ENCODE results near the gene TMEM200C.
"Not testable (repeated sequence)": the region's sequence is repeated elsewhere in the genome, so short reads cannot be mapped to it uniquely, and the experiment has no call there.

The TMEM200C gene

GRCh38 chr18:5891184-5891853 lies 4.0 kb downstream of the TMEM200C start:
- no peak for DNase-seq

DNA sequence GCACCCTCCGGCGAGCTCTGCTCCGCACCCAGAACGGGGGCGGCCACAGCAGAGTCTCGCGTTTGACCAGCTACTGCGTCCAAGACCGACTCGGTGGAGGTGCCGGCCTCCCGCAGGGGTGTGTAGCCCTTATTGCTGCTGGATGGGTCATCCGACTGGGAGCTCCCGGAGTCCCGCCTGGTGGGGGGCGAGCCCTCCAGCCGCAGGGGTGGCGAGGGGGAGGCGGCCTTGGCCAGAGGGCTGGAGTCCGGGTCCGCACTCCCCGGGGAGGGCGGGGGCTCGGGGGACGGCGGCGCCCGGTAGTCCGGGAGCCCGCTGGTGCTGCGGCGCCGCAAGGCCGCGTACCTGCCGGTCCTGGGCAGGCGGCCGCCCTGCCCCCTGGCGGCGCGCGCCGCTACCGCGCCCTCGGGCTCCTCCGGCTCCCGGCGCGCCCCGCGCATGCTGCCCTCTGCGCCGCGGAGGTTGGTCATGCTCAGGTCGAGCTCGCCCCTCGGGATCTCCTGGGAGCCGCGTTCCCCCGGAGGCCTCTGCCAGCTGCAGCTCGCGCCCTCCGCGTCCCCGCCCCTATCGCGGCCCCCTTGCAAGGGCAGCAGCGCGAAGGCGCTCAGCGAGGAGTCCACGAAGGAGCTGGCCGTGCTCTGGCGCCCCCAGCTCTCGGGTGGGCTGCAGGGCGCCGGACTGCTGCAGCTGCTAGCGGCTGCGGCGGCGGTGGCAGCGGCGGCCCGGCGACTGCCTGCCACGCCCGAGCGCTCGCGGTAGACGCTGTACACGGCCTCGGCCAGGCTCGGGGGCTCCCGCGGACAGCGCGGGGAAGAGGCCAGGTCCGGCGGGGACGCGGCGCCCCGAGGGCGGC lies 4.8 kb downstream of the TMEM200C start:
- DNase-seq = no peak

DNA sequence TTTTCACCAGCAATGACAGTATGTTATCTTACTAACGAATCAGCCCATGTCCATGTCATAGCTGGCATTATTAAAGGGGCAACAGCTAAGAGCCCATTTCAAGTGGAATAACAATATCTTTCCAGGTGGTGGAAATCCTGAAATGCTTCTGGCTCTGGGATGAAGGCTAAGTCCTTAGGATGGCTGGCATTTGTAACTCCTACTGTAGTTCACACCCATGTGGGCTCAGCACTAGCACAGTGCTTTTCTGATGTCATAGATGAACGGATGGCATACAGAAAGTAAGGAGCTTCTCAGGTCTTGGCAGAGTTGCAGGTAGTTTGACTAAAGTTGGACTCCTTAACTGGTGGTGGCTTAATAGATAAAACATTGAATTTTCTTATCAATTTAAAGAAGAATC lies 10.0 kb downstream of the TMEM200C start:
- no peak for DNase-seq

DNA sequence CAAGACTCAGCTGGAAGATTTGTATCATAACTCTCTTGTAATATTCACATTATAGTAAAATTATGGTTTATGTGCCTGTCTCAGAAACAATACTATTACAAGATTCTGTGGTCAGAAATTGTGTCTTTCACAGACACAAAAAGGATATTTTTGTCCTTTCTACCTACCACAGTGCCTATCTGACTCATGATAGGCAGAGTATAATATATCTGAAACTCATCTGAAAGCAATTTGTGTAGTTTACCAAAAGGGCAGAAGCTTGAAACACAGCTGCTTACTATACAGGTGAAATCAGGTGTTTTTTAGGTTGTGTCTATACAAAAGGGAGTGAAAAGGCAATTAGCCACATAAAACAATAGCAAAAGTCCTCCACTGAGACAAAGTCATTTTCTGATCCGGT lies 10.9 kb downstream of the TMEM200C start:
- no peak for DNase-seq

DNA sequence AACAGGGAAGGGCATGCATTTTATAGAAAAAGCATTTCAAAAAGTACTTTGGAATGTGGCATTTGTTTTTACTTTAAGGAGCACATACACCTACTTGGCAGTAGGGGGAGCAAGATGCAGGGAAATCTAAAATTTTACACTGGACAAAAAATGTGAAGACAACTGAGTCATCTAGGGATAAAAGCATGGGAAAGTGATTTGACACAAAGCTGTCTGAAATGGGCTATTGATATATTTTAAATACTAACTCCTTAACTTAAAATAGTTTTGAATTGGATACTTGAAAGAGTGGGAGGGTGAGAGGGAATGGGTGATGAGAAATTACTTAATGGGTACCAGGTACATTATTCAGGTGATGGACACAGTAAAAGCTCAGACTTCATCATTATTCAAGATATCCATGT lies 15.8 kb downstream of the TMEM200C start:
- DNase-seq = peak in 1 of 2 donors; percentile 10

GRCh38 chr18:5876891-5877290 lies 18.4 kb downstream of the TMEM200C start:
- no peak for DNase-seq

DNA sequence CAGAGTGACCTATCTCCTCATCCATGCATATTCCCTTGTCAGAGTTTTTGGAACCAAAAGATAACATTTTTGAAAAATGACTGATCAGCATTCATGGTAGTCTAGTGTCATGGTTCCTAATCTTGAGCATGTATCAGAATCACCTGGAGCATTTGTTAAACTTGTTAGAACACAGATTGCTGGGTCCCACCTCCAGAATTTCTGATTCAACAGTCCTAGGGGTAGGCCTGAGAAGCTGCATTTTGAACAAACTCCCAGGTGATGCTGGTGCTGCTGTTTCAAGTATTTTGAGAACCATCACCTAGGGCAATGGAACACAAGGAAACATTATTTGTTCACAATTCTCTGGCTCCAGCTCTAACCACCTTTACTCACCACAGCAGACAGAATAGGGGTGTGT lies 21.0 kb downstream of the TMEM200C start:
- no peak for DNase-seq

DNA sequence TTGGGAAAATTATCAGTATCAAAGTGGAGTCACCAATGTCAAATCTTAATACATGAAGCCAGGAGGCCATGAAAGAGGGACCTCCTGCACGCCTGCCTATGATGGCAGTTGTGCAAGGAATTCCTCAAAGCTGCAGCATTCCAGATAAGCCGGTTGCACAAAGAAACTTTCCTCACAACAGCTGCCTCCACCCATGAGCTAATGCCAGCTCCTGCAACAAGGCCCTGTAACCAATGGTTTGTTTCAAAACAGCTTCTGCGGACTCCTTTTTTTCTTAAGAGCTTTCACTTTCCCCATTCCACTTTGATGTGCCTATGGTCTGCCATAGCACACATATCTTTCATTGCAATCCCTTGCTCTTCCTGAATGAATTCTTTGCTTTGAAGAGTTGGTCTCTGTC lies 22.4 kb downstream of the TMEM200C start:
- DNase-seq = no peak

DNA sequence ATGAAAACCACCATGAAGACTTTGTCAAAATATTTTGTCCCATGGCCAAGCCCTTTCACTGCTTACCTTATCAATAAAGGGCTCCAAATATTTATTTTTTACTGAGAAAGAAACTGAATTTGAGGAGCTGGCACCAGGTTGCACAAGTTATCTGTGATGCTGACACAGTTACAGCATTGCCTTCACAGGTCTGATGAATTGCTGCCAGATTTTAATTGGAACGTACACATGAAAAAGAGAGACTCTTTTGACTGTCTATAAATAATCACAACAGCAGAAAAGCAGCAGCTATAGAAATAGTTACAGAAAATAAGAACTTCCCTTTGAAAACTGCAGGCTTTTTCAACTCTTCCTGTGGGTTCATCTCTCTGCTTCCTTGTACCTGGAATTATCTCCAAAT lies 23.9 kb downstream of the TMEM200C start:
- DNase-seq = no peak

DNA sequence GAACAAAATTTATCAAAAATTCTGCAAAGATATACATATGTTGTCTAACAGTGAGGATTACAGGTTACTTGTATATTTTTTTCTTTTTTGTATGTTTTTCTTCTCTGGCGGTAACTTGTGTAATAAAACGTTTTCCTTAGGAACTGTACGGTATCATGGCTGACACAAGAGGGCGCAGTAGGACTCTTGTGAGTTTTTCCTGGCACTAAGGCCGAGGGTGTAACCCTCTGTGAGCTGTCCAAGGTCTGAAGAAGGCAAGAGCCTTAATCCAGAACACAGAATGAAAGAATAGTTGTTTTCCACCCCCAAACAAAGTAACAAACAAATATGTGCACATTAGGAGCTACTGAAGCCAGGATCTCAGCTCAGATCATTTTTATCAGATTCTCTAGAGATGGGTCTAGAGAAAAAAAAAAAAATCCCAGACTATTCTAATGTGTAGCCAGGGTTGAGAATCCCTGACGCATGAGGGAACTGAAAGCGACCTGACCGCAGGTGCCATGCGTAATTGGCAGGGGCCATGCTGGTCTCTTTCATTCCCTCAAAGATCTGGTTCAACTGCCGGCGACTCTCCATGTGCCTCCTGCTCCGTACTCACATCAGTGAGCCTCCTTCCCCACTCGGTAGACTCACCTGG lies 27.0 kb downstream of the TMEM200C start:
- DNase-seq = peak in 1 of 2 donors; percentile 44

DNA sequence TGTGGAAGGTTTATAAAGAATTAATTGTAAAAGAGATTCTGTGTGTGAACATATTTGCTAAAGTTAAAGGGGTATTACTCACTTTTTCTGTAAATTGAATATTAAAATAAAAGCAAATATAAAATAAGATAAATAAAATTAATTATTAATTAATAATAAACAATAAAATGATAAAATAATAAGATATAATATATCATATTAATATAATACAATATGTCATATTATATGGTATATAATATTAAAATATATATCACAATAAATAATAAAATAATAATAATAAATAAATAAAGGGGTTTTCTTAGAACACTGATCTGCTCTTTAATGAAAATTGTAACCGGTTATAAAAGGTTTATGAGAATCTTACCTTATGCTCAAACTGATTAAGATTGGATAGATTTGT lies 29.8 kb downstream of the TMEM200C start:
- DNase-seq = no peak

- not testable (repeated sequence) for DNase-seq
Observed at GRCh38 chr18:5862127-5862526, 33.2 kb downstream of the TMEM200C start.

DNA sequence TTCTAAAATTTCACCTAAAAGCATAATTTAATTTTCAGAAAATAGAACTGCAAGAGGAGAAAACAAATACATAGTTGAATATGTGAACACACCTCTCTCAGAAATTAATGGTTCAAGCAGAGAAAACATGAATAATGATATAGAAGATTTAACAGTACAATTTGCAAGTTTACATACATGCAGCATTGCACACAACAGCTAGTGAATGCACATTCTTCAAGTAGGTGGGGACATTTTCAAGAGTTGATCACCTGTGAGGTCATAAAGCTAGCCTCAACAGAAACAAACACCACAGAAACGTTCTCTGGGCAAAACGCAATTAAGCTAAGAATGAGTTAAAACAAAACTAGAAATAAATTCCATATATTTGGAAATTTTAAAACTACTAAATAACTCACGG lies 38.1 kb downstream of the TMEM200C start:
- no peak for DNase-seq

DNA sequence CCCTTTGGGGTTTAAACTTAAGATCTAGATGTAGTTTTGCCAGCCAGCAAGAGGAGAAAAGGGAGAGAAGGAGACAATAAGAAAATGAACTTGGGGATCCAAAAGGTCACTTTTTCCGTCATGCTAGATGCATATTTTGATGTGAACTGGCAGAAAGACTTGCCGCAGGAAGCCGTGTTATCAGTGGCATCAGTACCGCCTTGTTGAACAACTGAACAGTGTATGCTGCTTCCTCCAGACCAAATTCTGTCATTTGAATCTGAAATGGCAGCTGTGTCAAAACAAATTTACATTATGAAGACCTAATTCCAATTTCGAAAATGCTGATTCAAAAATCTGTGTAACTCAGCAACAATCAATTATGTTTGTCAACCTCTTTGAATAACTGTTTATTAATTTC lies 42.1 kb downstream of the TMEM200C start:
- DNase-seq = no peak

- DNase-seq = no peak
Observed at GRCh38 chr18:5851998-5852397, 43.3 kb downstream of the TMEM200C start.

DNA sequence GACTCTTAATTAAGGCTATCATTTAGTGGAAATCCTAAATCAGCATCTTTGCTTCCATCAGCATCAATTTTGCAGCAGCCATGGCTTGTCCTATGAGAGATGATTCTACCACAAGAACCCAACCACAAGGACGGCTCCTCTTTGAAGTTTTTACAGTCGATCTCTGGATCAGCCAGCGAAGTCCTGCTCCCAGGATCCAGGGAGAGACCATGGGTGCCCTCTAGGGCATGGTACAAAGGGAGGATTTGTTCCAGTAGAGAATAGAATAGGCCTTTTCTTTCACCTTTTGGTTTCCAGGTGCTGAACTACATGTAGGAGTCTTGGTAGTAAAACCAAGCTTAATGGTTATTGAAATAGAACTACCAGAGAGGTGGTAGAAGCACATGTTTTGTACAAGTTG lies 52.7 kb downstream of the TMEM200C start:
- no peak for DNase-seq

GRCh38 chr18:5841518-5841917 lies 53.8 kb downstream of the TMEM200C start:
- DNase-seq = no peak

GRCh38 chr18:5840547-5840946 lies 54.8 kb downstream of the TMEM200C start:
- DNase-seq = no peak

DNA sequence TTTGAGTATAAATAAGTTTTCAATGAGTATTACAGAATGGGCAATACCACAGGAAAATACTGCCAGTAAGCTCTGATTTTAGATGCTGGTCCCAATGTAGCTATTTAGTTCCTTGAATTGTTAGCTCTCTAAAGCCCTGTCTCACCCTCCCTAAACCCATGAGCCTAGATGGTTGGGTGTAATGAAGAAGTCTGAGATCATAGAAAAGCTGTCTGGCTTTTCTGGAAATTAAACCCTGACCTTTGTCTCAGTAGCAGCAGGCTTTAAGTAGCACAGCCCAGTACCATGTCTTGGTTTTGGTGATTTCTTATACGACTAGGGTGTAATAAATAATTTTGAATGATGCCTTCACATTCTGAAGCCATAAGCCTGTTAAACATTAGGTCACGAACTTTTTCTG lies 55.3 kb downstream of the TMEM200C start:
- no peak for DNase-seq

DNA sequence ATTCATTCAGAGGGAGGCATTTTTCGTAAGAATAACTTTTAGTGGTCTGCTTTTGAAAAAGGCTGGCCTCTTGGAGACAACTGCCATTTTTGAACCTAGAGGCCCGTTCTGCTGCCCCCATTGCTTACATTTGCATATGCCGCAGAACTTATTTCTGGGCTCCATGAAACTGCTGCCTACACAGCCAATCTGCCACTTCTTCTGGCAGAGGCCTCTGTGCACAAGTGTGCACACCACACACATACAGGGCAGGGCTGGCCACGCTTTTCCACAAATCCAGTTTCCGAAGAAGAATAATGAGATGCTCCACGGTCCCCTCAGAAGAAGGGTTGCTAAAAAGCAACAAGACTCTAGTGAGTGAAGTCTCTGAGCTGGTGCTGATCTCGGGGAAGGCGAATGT lies 56.2 kb downstream of the TMEM200C start:
- DNase-seq = no peak
